DND-41 (cell line): Measurements from ENCODE around the gene CYB5R3.
"Not testable (repeated sequence)": the region's sequence is repeated elsewhere in the genome, so short reads cannot be mapped to it uniquely, and the experiment has no call there.

Experiments
- ATAC-seq: fragments of 200-7000 bp; cut with Tn5 transposase; 3 replicates; pipeline ENCODE4 v1.9.1; 2021; ENCODE audit warnings: low read depth; ENCODE audit not compliant: insufficient read depth
- DNase-seq: peaks from one replicate; pipeline ENCODE4 v3.0.0-alpha.2; 2020
- H2AFZ ChIP-seq: 2 replicates; pipeline ENCODE4 v1.6.0; 2012; ENCODE audit warnings: low read depth, low read length
- H3K27ac ChIP-seq: 2 replicates; pipeline ENCODE4 v1.5.1; 2012; ENCODE audit warnings: low read length, inconsistent platforms
- H3K27me3 ChIP-seq: fragments of 200-600 bp; sonication (generic); 2 replicates; pipeline ENCODE4 v1.6.0; 2012; ENCODE audit warnings: low read length, mild to moderate bottlenecking, inconsistent platforms; ENCODE audit not compliant: insufficient read depth, poor library complexity
- H3K36me3 ChIP-seq: 2 replicates; pipeline ENCODE4 v1.5.1; 2012; ENCODE audit warnings: low read length, inconsistent platforms; ENCODE audit not compliant: insufficient read depth
- H3K4me1 ChIP-seq: 2 replicates; pipeline ENCODE4 v1.5.1; 2012; ENCODE audit warnings: mild to moderate bottlenecking, low read length; ENCODE audit not compliant: insufficient read depth
- H3K4me2 ChIP-seq: 2 replicates; pipeline ENCODE4 v1.6.0; 2012; ENCODE audit warnings: mild to moderate bottlenecking, moderate library complexity, low read length, inconsistent platforms; ENCODE audit not compliant: insufficient read depth
- H3K4me3 ChIP-seq, 2 experiments: fragments of 200-600 bp in 1 of 2; shearing (Covaris generic) in 1 of 2; 2 replicates each; pipeline ENCODE4 v1.5.1; 2012 to 2016; ENCODE audit warnings: inconsistent platforms in 2 of 2, low read length in 2 of 2, mild to moderate bottlenecking in 2 of 2, low read depth in 1 of 2, moderate library complexity in 1 of 2
- H3K79me2 ChIP-seq: 2 replicates; pipeline ENCODE4 v1.6.0; 2012; ENCODE audit warnings: low read length, inconsistent platforms; ENCODE audit not compliant: insufficient read depth
- H3K9ac ChIP-seq: 2 replicates; pipeline ENCODE4 v1.6.0; 2012; ENCODE audit warnings: low read depth, mild to moderate bottlenecking, inconsistent platforms, low read length, moderate library complexity
- H3K9me3 ChIP-seq: 2 replicates; pipeline ENCODE4 v1.5.1; 2012; ENCODE audit warnings: low read length, moderate library complexity, mild to moderate bottlenecking, inconsistent platforms; ENCODE audit not compliant: insufficient read depth, severe bottlenecking
- H4K20me1 ChIP-seq: 2 replicates; pipeline ENCODE4 v1.6.0; 2012; ENCODE audit warnings: low read length; ENCODE audit not compliant: insufficient read depth

Gene CYB5R3

GRCh38 chr22:42574468-42574867, 74.7 kb downstream of the CYB5R3 start:
- not testable (repeated sequence) for H3K9ac ChIP-seq, H3K9me3 ChIP-seq, H2AFZ ChIP-seq, H3K4me1 ChIP-seq, H3K4me2 ChIP-seq, H3K27me3 ChIP-seq, ATAC-seq, DNase-seq, H3K4me3 ChIP-seq, H3K27ac ChIP-seq
- Histone ChIP-seq H3K36me3 (peaks cover 66% of the 10 kb centered on the region), H3K79me2 (peaks cover 13% of the 10 kb centered on the region), H4K20me1 (peaks cover 25% of the 10 kb centered on the region; the same call in 1 of the 2 replicates)

GRCh38 chr22:42574046-42574445, 75.1 kb downstream of the CYB5R3 start:
- not testable (repeated sequence) for H3K27ac ChIP-seq, H3K4me2 ChIP-seq, ATAC-seq, H3K9ac ChIP-seq, H3K4me1 ChIP-seq, H3K9me3 ChIP-seq, DNase-seq, H3K27me3 ChIP-seq, H2AFZ ChIP-seq, H3K4me3 ChIP-seq
- peaks cover 10% of the 10 kb centered on the region for H3K79me2 ChIP-seq
- peaks cover 66% of the 10 kb centered on the region for H3K36me3 ChIP-seq
- H4K20me1 ChIP-seq, result peaks cover 25% of the 10 kb centered on the region; the same call in 1 of the 2 replicates

GRCh38 chr22:42571068-42571467, 78.1 kb downstream of the CYB5R3 start:
- DNase-seq, H3K4me3 ChIP-seq, H3K9ac ChIP-seq, H2AFZ ChIP-seq, H3K4me1 ChIP-seq, H3K9me3 ChIP-seq, ATAC-seq, H3K79me2 ChIP-seq, H3K4me2 ChIP-seq, H3K27me3 ChIP-seq, H3K27ac ChIP-seq: not testable (repeated sequence)
- H4K20me1 ChIP-seq, result peaks cover 11% of the 10 kb centered on the region; the same call in 1 of the 2 replicates
- H3K36me3 ChIP-seq, result peaks cover 45% of the 10 kb centered on the region

- not testable (repeated sequence) for H3K27me3 ChIP-seq, H3K4me2 ChIP-seq, DNase-seq, H3K9me3 ChIP-seq, H3K27ac ChIP-seq, H3K4me1 ChIP-seq, H3K9ac ChIP-seq, H2AFZ ChIP-seq, H3K79me2 ChIP-seq, H3K4me3 ChIP-seq
- ATAC-seq, result peak; percentile 11; the same call in 1 of the 3 replicates
- peaks cover 46% of the 10 kb centered on the region for H3K36me3 ChIP-seq
- H4K20me1 ChIP-seq, result peaks cover 11% of the 10 kb centered on the region; the same call in 1 of the 2 replicates
Measured at GRCh38 chr22:42570580-42570979, 78.6 kb downstream of the CYB5R3 start.

- not testable (repeated sequence) for H2AFZ ChIP-seq, H3K4me1 ChIP-seq, H3K79me2 ChIP-seq, H3K9ac ChIP-seq, DNase-seq, H3K27ac ChIP-seq, H3K4me3 ChIP-seq, H3K9me3 ChIP-seq, H4K20me1 ChIP-seq, ATAC-seq, H3K4me2 ChIP-seq, H3K27me3 ChIP-seq
- H3K36me3 ChIP-seq, result peaks cover 29% of the 10 kb centered on the region
Measured at GRCh38 chr22:42567950-42568349, 81.2 kb downstream of the CYB5R3 start.
